Hepatocyte (in vitro differentiated cells): ENCODE measurements around the gene SMIM44.

ENCODE experiments used
- CTCF ChIP-seq: fragments of 200-600 bp; sonication (generic); IDR thresholded peaks from 2 replicates; pipeline ENCODE4 v1.5.1; 2016; ENCODE audit warnings: antibody characterized with exemption, mild to moderate bottlenecking; ENCODE audit not compliant: poor library complexity
- EZH2 ChIP-seq: fragments of 200-600 bp; sonication (generic); IDR thresholded peaks from 2 replicates; pipeline ENCODE4 v1.6.1; 2016; ENCODE audit warnings: antibody characterized with exemption, mild to moderate bottlenecking, borderline replicate concordance
- EZH2phosphoT487 ChIP-seq: fragments of 200-600 bp; sonication (generic); IDR thresholded peaks from one replicate; pipeline ENCODE4 v1.6.1; 2018; ENCODE audit warnings: antibody characterized with exemption, mild to moderate bottlenecking, low read depth, moderate library complexity; ENCODE audit not compliant: unreplicated experiment, severe bottlenecking

- TF ChIP-seq CTCF (no peak), EZH2 (peak; percentile 71), EZH2phosphoT487 (peak; percentile 50)
Measured at GRCh38 chr19:3463714-3464586, 19.3 kb downstream of the SMIM44 start.
